NB4 (cell line): ENCODE results near the gene MCEE.
A peak's percentile ranks its signal among the peaks of the same experiment; 100 is the strongest.

Experiments used
- CTCF ChIP-seq: IDR thresholded peaks from one replicate; pipeline ENCODE4 v1.5.1; 2012; ENCODE audit warnings: low read depth, low read length
- MAX ChIP-seq: IDR thresholded peaks from 2 replicates; pipeline ENCODE4 v1.6.1; 2011; ENCODE audit warnings: low read depth, low read length
- MYC ChIP-seq: IDR thresholded peaks from 2 replicates; pipeline ENCODE4 v1.6.1; 2011; ENCODE audit warnings: low read depth, low read length
- POLR2A ChIP-seq: IDR thresholded peaks from 2 replicates; pipeline ENCODE4 v1.6.1; 2011; ENCODE audit warnings: mild to moderate bottlenecking; ENCODE audit not compliant: insufficient read length; ENCODE audit errors: extremely low read depth

- TF ChIP-seq CTCF (no peak), POLR2A (no peak), MAX (peak; percentile 56), MYC (no peak)
These were observed 721 bp downstream of the MCEE start for GRCh38 chr2:71129114-71129901.
